Measurements from ENCODE around the gene SLC4A4.

SLC4A4 gene

DNA sequence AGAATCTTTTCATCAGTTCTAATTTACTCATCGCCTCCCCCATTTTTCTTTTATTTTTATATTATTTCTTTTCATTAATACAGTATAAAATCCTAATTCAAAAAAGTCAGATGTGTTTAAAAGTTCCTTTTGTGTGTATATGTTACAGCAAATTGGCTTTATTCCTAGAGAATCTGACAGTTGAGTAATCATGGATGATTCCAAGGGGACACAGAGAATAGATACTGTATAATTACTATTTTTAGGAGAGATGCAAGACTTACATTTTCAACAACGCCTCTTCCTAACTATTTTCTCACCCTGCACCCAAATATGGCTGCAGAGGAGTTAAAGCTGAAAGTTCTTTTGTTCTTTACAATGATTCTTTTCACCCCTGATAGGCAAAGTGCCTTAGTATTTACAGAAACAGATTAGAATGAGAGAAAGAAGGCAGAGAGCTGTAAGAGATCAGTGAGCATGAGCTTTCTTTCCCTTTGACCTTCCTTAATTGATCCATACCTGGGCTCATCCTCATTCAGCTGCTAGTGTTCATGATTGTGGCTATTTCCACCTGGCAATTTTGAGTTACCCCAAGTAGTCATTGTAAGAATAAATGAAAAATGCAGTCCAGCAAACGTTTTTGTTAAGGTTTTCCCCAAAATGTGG, 210.8 kb downstream of the SLC4A4 start:
- no peak for DNase-seq

DNA sequence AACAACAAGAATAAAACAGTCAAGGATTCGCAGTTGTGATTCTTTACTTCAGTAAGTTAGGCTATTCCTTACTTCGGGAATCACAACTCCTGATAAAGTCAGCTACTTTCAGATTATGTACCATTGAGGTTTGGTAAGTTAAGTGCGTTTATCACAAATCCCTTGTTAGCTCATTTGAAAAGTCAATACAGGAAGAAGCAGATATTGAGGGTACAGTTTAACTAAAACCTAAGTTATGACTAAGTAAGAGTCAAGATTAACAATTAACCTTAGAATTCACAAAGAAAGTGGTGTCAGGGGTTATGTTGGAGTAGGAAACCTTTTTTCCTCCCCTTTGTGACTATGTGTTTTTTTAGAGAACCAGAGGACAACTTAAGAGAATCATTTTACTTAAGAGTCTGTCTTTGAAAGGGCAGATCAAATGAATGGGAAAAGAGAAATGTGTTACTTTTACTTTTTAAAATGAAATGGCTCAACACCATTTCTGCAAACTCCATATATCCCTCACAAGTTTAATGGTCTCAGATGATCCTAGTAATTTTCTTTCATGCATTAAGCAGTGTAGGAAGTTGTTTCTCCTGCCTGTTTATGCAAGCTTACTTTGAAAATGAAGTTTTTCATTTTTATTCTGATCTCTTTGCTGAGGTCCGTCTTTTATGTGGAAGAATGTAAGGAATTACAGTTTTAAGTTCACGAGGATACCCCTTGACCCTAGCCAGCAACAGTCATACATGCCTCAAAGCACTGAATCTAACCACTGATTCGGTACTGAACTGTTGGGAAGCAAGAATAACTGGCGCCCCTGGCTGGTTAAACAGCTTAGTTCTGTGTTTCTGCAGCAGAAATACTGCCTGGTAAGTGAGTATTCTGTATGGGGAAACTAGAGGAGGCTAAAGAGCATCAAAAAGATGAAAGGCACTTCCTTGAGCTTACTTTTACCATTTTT, 211.7 kb downstream of the SLC4A4 start:
- no peak for DNase-seq

DNA sequence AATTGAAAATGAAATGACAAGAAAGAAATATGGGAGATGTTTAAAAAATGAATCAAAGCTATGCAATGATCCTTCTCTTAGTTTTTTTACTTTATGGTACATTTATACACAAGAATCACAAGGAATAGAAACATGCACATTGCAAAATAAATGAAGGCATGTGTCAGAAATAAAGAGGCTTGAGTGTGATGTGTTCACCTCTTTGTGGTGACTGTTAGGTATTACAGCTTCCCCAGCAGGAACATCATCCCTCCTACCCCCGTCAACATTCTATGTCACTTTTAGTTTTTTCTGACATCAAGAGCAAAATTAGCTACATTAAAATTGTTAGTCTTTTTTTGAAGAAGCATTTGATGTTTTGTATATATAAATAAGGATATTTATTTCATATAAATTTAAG, 214.8 kb downstream of the SLC4A4 start:
- no peak for DNase-seq

DNA sequence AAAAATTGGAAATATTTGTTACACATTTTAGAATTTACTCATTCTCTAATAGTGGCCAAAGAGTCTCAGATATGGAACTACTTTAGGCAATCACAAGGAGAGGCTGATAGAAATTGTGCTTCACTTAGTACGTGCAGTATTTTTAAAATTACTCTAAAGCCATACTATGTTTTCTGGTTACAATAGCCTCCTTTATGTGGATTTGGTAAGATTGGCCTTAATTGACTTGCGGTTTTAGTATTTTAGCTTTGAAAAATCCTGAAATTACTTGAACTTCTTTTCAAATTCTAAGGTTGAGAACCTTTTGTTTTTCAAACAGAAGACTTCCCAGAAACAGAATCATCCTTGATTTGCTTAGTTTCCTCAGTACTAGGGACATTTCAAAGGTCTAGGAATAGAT, 215.2 kb downstream of the SLC4A4 start:
- DNase-seq, result no peak

DNA sequence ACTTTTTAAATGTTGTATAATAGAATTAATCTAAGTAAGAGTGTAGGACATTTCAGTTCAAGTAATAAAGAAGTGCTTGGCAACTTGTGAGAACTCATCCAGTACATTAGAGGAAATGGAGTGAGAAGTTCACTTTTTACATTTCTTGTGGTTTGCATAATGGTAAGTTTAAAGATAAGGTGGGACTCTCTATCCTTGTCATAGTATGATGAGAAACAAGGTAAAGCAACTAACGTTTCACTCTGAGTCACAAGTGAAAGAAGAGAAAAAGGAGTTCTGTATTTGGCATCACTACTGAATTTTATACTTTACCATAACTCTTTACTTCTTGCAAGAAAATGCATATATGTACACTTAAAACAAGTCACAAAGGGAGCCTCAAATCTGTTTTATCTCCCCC, 219.4 kb downstream of the SLC4A4 start:
- no peak for DNase-seq

DNA sequence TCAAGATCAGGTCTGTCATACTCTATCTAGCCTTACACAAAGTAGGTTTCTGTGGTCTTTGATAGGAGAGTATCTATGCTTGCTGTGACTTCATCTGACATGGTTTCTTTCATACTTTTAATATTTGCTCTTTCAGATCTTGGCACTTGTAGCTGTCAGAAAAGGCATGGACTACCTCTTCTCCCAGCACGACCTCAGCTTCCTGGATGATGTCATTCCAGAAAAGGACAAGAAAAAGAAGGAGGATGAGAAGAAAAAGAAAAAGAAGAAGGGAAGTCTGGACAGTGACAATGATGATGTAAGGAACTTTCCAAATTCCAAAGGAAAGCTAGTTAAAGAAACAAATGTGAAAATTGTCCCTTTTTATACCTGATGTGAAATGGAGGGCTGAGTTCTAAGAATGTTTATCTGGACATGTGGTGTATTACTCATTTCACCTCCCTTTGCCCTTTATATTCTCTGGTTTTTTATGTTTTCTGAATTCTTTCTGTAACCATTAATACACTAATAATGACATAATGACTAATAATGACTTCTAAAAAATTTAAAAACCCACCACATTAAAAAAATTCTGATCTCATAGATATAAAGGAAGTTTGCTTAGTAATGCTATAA, 221.2 kb downstream of the SLC4A4 start:
- no peak for DNase-seq

DNA sequence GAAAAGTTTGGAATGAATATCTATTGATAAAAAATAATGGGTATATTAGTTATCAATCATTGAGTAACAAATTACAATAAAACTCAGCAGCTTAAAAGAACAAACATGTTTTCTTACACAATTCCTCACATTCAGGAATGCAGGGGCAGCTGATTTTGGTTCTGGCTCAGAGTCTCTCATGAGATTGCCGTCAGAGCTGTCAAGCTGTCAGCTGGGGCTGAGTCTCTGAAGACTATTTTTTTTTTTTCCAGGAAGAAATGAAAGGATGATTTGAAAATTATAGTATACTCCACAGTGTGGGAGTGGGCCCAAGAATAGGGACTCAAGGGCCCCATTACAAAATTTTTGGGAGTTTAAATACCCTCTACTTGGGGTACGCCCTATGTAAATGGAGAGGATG, 226.0 kb downstream of the SLC4A4 start:
- no peak for DNase-seq

DNA sequence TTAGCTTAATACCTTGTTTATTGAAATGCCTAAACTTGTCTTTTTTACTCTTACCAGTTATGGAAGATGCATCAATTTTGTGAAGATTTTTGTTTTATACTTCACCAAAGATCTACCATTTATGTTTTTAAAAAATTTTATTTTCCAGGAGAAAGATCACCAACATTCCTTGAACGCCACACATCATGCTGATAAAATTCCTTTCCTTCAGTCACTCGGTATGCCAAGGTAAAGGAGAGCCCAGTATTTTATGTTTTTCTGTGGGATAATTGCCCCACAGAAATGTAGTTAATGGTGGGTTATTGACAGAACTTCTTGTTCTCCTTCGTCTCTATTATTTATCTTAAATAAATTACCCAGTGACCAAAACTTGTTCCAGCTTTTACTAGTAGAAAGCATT, 228.0 kb downstream of the SLC4A4 start:
- DNase-seq, result no peak

DNA sequence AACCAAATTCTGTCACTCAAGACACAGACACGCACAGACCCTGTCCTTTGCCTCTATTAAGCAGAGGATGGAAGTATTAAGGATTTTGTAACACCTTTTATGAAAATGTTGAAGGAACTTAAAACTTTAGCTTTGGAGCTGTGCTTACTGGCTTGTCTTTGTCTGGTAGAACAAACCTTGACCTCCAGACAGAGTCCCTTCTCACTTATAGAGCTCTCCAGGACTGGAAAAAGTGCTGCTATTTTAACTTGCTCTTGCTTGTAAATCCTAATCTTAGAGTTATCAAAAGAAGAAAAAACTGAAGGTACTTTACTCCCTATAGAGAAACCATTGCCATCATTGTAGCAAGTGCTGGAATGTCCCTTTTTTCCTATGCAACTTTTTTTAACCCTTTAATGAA, 229.3 kb downstream of the SLC4A4 start:
- no peak for DNase-seq

DNA sequence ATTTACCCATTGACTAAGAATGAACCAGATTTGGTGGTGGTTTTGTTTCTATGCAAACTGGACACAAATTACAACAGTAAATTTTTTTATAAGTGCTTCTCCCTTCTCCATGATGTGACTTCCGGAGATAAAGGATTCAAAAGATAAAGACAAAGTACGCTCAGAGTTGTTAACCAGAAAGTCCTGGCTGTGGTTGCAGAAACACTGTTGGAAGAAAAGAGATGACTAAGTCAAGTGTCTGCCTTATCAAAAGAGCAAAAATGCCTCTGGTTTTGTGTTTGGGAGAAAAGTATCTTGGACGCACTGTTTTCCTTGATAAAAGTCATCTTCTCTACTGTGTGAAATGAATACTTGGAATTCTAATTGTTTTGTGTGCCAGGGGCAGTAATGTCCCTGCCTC, 231.7 kb downstream of the SLC4A4 start:
- no peak for DNase-seq

DNA sequence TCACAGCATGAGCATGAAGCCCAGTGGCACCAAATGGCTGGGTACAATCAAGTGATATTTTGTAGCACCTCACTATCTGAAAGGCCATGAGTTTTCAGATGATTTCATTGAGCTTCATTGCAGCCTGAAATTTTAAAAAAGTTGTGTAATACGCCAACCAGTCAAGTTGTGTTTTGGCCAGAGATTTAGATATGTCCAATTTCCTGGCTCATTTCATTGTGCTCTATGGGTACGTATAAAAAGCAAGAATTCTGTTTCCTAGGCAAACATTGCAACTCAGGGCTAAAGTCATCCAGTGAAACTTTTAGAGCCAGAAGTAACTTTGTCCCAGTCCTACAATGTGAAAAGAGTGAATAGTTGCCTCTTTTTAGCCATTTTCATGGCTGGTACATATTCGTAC, 232.5 kb downstream of the SLC4A4 start:
- no peak for DNase-seq

DNA sequence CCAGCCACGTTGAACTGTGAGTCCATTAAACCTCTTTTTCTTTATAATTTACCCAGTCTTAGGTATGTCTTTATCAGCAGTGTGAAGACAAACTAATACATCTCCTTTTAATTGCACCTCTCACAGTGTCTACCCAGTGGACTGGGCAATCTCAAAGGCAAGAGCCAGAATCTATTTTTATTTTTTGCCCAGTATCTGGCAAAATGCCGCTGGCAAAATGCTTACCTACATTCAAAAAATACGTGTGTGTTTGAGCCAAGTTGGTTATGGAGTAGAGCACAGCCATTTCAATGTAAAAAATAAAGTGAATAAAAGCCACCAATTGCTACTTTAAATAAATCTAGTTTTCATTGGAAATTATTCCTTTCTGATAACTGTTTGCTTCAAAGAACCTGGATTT, 245.2 kb downstream of the SLC4A4 start:
- DNase-seq, result no peak

DNA sequence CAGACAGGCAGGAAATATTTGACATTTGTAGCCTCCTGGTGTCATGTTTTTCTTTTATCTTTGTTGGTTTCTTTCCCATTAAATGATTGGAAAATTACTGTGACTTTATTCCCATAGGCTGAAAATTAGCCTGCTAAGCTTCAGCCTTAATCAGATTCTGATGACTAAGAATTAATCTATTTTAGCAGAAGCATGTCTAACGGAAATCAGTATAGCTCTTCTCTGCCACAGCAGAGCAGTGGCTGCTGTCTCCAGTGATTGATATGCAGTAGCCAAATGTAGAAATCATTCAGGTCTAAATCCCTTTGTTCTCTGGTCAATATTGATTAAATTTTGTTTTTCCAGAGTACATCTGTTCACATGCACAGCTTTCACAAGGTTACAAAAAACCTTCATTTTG, 245.8 kb downstream of the SLC4A4 start:
- DNase-seq, result no peak

DNA sequence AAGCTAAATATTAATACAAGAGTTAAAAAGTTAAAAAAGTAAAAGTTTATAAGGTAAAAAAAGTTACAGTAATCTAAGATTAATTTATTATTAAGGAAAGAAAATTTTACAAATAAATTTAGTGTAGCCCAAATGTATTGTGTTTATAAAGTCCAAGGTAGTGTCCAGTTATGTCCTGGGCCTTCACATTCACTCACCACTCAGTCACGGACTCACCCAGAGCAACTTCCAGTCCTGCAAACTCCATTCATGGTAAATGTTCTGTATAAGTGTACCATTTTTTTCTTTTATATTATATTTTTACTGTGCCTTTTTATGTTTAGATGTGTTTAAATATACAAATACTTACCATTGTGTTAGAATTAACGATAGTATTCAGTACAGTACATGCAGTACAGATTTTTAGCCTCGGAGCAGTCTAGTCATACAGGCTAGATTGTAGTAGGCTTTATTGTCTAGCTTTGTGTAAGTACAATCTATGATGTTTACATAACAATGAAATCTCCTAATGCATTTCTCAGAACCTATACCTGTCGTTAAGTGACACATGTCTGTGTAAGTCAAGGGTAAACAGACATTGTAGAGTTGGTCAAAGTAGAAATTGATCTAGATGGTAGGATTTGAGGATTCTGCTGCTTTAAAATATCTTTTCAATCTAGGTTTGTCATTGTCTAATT, 247.4 kb downstream of the SLC4A4 start:
- DNase-seq, result no peak

DNA sequence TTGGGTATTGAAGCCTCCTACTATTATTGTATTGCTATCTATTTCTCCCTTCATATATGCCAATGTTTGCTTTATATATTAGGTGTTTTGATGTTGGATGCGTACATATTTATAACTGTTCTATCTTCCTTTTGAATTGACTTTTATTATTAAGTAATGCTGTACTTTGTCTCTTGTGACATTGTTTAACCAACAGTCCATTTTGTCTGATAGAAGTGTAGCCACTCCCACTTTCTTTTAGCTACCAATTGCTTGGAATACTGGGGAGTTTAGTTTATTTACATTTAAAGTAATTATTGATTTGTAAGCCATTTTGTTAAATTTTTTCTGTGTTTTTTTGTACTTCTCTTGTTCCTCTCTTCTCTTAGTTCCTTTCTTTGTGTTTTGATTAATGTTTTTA, 249.2 kb downstream of the SLC4A4 start:
- no peak for DNase-seq

DNA sequence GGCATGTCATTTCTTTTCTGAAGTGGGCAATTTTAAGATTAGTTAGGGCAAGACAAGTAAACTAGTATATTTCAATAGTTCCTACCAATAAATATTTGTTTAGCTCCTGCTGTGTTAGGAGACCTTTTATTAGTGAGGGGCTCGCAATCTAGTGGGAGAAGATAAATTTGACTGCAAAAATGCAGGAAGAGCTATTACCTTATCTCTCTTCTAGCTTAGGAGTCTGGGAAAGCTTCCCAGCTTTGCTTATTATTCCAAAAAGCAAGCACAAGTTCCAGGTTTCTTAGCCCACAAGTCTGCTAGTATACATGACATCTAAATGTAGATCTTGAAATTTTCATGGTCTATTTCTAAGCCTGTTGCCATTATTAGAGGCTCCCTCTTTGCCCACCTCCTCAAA, 254.0 kb downstream of the SLC4A4 start:
- DNase-seq, result no peak

DNA sequence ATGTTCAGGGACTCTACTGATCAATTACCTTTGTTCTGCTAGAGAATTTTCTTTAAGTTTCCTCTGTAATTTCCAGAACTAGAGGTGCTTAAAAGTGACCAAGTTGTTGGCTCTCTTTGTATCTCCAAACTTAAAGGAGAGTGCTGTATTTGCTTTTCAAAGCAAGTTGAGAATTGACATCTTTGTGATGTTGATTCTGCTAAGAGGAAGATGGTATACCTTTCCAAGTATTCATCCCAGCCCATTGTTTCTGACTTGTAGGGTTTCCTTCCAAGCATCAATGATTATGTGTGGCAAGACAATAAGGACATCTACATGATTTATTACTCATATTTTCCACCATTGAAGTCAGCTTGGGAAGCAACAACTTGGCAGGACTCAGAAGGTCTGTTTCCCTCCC, 254.5 kb downstream of the SLC4A4 start:
- no peak for DNase-seq

DNA sequence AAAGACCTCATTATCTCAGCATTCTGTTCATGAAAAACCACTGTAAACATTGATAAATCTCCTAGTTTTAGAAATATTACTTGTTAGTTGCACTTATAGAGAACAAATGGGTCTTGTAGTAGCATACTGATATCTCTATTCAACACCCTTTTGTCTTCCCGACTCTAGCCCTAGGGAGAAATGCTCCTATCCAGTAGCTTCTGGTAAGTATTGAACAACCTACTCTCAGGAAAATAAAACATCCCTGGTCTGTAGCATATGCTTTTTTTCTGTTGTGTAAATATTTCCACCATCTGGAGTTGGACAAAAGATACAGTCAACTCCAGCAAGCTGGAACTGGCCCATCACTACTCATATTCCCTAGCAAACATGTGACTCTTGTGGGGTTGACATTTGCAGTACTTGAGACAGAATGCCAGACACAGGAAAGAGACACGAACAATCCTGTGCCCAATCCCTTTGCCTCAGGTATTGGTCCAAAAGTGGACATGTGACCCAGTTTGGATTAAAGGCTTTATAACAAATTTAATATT, 256.8 kb downstream of the SLC4A4 start:
- no peak for DNase-seq

DNA sequence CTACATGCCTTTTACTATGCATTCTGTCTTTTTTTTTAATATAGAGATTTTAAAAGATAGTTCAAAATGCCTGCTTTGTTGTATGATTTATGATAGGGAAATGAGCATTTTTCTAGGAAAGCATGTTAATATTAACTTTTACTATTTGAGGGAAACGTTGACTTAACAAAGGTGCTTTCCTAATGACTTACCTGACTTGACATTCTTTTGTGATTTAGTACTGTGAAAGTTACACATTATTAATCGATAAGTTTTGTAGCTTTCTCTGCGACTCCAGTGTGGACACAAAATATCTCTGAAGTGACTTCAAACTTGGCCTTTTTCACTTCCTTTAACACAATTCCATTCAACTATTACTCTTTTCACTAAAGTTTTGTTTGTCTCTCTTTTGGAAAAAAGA, 260.8 kb downstream of the SLC4A4 start:
- DNase-seq, result no peak

DNA sequence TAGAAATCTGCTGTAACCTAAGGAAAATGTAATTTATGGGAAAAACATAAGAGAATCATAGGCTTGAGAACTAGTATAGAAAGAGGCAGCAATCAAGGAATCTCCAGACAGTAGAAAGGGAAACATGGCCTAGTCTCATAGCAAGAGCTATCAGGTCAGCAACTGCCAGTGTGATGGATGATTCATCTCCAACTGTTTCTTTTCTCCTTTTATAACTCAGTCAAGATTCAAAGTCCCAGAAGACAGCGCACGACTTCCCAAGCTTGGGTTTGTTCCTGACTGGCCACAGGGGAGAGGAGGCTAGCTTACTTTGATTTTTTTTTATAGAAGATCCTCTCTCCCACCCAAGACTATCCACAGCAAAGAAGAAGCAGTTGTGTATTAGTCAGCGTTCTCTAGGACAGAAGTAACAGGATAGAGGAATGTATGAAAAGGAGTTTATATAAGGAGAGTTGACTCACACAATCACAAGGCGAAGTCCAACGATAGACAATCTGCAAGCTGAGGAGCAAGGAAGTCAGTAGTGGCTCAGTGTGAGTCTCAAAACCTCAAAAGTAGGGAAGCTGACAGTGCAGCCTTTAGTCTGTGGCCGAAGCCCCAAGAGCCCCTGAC, 263.6 kb downstream of the SLC4A4 start:
- no peak for DNase-seq

DNA sequence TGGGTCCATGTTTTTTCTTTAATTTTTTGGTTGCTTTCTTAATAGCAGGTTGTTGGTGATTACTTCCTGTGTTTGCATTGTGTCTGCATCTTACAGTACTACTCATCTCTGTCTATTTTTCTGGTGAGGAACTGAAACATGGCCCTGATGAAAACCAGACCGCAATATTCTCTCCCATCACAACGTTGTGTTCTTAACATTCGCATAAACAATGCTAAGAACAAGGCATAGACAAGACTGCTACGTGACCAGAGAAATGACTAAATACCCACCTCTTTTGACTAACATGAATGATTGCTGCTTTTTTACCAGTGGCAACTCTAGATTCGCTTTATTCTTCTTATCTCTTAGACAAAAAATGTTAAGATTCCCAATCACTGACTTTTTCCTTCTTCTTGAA, 266.0 kb downstream of the SLC4A4 start:
- DNase-seq, result no peak

DNA sequence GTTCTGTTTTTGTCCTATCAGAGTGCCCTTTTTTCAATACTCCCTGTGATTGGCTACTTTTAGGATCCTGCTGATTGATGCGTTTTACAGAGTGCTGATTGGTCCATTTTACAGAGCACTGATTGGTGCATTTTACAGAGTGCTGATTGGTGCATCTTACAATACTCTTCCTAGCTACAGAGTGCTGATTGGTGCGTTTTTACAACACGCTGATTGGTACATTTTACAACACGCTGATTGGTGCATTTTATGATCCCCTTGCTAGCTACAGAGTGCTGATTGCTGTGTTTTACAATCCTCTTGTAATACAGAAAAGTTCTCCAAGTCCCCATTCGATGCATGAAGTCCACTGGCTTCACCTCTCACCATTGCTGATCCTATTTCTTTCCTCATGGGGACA, 268.3 kb downstream of the SLC4A4 start:
- no peak for DNase-seq

All from stimulated activated naive CD4-positive, alpha-beta T cell treated with Interleukin-2 at 50 U/mL for 16 hours (primary cell).